H9 (cell line): Measurements from ENCODE around the gene NKX2-2. TPM values are rescaled to one million over a fixed set of nuclear protein-coding genes. Genes with fewer than 3 reads are reported as not detected.

ENCODE experiments used
- DNase-seq: peaks from one replicate; pipeline ENCODE4 v3.0.0-alpha.2; 2017
- H2AFZ ChIP-seq: one replicate; pipeline ENCODE4 v1.6.1; 2013; ENCODE audit warnings: mild to moderate bottlenecking, low read length, control low read depth, moderate library complexity
- H2AK5ac ChIP-seq: 2 replicates; pipeline ENCODE4 v1.6.1; 2013; ENCODE audit warnings: low read length, control low read depth, mixed read lengths; ENCODE audit not compliant: insufficient read length
- H2BK120ac ChIP-seq: one replicate; pipeline ENCODE4 v1.6.1; 2013; ENCODE audit warnings: low read depth, mild to moderate bottlenecking, low read length, control low read depth, inconsistent platforms; ENCODE audit not compliant: poor library complexity, severe bottlenecking
- H2BK12ac ChIP-seq: 2 replicates; pipeline ENCODE4 v1.6.1; 2013; ENCODE audit warnings: low read length, control low read depth, mixed read lengths, low read depth; ENCODE audit not compliant: insufficient read length
- H2BK15ac ChIP-seq: 2 replicates; pipeline ENCODE4 v1.6.1; 2013; ENCODE audit warnings: low read depth, low read length, control low read depth
- H2BK20ac ChIP-seq: one replicate; pipeline ENCODE4 v1.6.1; 2013; ENCODE audit warnings: low read depth, mild to moderate bottlenecking, low read length, control low read depth, inconsistent platforms; ENCODE audit not compliant: poor library complexity, severe bottlenecking
- H2BK5ac ChIP-seq: 2 replicates; pipeline ENCODE4 v1.6.1; 2013; ENCODE audit warnings: low read length, control low read depth, mixed read lengths; ENCODE audit not compliant: insufficient read length
- H3K14ac ChIP-seq: 2 replicates; pipeline ENCODE4 v1.6.1; 2013; ENCODE audit warnings: low read length, control low read depth; ENCODE audit not compliant: insufficient read depth
- H3K18ac ChIP-seq: 2 replicates; pipeline ENCODE4 v1.6.1; 2013; ENCODE audit warnings: low read depth, mild to moderate bottlenecking, mixed read lengths, low read length, control low read depth; ENCODE audit not compliant: insufficient read length
- H3K23ac ChIP-seq: 2 replicates; pipeline ENCODE4 v1.6.1; 2013; ENCODE audit warnings: low read length, control low read depth, mixed read lengths, low read depth; ENCODE audit not compliant: insufficient read length
- H3K23me2 ChIP-seq: 2 replicates; pipeline ENCODE4 v1.6.1; 2013; ENCODE audit warnings: low read depth, mild to moderate bottlenecking, mixed read lengths, low read length, control low read depth; ENCODE audit not compliant: insufficient read length, poor library complexity, severe bottlenecking
- H3K27ac ChIP-seq: 2 replicates; pipeline ENCODE4 v1.5.1; 2013; ENCODE audit warnings: low read length, control low read depth, mixed read lengths, low read depth; ENCODE audit not compliant: insufficient read length
- H3K27me3 ChIP-seq: 2 replicates; pipeline ENCODE4 v1.6.1; 2013; ENCODE audit warnings: low read length, control low read depth, inconsistent platforms; ENCODE audit not compliant: insufficient read depth
- H3K4ac ChIP-seq: 2 replicates; pipeline ENCODE4 v1.6.1; 2013; ENCODE audit warnings: low read depth, mild to moderate bottlenecking, control low read depth, inconsistent platforms, low read length, moderate library complexity
- H3K4me1 ChIP-seq: 2 replicates; pipeline ENCODE4 v1.6.1; 2013; ENCODE audit warnings: low read length, control low read depth, inconsistent platforms; ENCODE audit not compliant: insufficient read depth
- H3K4me2 ChIP-seq: 2 replicates; pipeline ENCODE4 v1.6.1; 2013; ENCODE audit warnings: low read length, control low read depth, mixed read lengths; ENCODE audit not compliant: insufficient read length, insufficient read depth
- H3K56ac ChIP-seq: 2 replicates; pipeline ENCODE4 v1.6.1; 2013; ENCODE audit warnings: low read depth, mild to moderate bottlenecking, mixed read lengths, low read length, control low read depth; ENCODE audit not compliant: insufficient read length
- H3K79me1 ChIP-seq: 2 replicates; pipeline ENCODE4 v1.6.1; 2013; ENCODE audit warnings: low read depth, mild to moderate bottlenecking, moderate library complexity, low read length, control low read depth, inconsistent platforms; ENCODE audit not compliant: insufficient read depth, poor library complexity, severe bottlenecking
- H3K79me2 ChIP-seq: 2 replicates; pipeline ENCODE4 v1.6.1; 2013; ENCODE audit warnings: low read length, control low read depth, inconsistent platforms; ENCODE audit not compliant: insufficient read depth
- H3K9ac ChIP-seq: 2 replicates; pipeline ENCODE4 v1.6.1; 2013; ENCODE audit warnings: low read length, control low read depth, mixed read lengths; ENCODE audit not compliant: insufficient read length; ENCODE audit errors: extremely low read depth
- H3K9me3 ChIP-seq: one replicate; pipeline ENCODE4 v1.6.1; 2013; ENCODE audit warnings: low read depth, low read length, inconsistent platforms; ENCODE audit not compliant: control insufficient read depth
- H3T11ph ChIP-seq: one replicate; pipeline ENCODE4 v1.6.1; 2013; ENCODE audit warnings: mild to moderate bottlenecking, low read length, control low read depth, inconsistent platforms
- H4K20me1 ChIP-seq: one replicate; pipeline ENCODE4 v1.6.1; 2013; ENCODE audit not compliant: control insufficient read depth, insufficient read length, insufficient read depth
- H4K5ac ChIP-seq: 2 replicates; pipeline ENCODE4 v1.6.1; 2013; ENCODE audit warnings: low read depth, mild to moderate bottlenecking, mixed read lengths, low read length, control low read depth; ENCODE audit not compliant: insufficient read length
- H4K8ac ChIP-seq: replicated peaks from 2 replicates; pipeline ENCODE4 v1.6.1; 2013; ENCODE audit warnings: low read length, control low read depth, mixed read lengths, low read depth; ENCODE audit not compliant: insufficient read length
- H4K91ac ChIP-seq: 2 replicates; pipeline ENCODE4 v1.6.1; 2013; ENCODE audit warnings: low read depth, mild to moderate bottlenecking, moderate library complexity, mixed read lengths, low read length, control low read depth; ENCODE audit not compliant: insufficient read length
- H3K27ac Mint-ChIP-seq, 3 experiments: 2 replicates in 2 of 3; 3 replicates in 1 of 3; pipeline ENCODE4 v1.8.0; 2020 to 2021; ENCODE audit warnings: mixed read lengths in 3 of 3, mild to moderate bottlenecking in 1 of 3, moderate library complexity in 1 of 3
- H3K27me3 Mint-ChIP-seq: 2 replicates; pipeline ENCODE4 v1.8.0; 2021; ENCODE audit warnings: low read depth, mild to moderate bottlenecking, moderate library complexity, mixed read lengths
- H3K36me3 Mint-ChIP-seq, 3 experiments: 2 replicates in 2 of 3; 3 replicates in 1 of 3; pipeline ENCODE4 v1.8.0; 2020 to 2021; ENCODE audit warnings: low read depth in 3 of 3, mixed read lengths in 3 of 3; ENCODE audit not compliant: insufficient read depth in 1 of 3
- H3K4me1 Mint-ChIP-seq, 2 experiments: 2 replicates each; pipeline ENCODE4 v1.8.0; 2020; ENCODE audit warnings: mixed read lengths in 2 of 2
- H3K4me3 Mint-ChIP-seq, 2 experiments: 2 replicates in 1 of 2; 3 replicates in 1 of 2; pipeline ENCODE4 v1.8.0; 2020 to 2021; ENCODE audit warnings: mild to moderate bottlenecking in 2 of 2, mixed read lengths in 2 of 2, moderate library complexity in 1 of 2
- H3K9me3 Mint-ChIP-seq, 2 experiments: 2 replicates in 1 of 2; 3 replicates in 1 of 2; pipeline ENCODE4 v1.8.0; 2020; ENCODE audit warnings: mild to moderate bottlenecking in 2 of 2, mixed read lengths in 2 of 2, moderate library complexity in 1 of 2
- WGBS: extraction: QIAGEN DNeasy Blood & Tissue Kit; methylation state at CpG from one replicate; pipeline ENCODE4 v1.1.7; 2013; ENCODE audit warnings: missing lambda C conversion rate, low lambda C conversion rate, mixed read lengths; ENCODE audit not compliant: insufficient read length; ENCODE audit errors: extremely low coverage; 5-methylcytosine and 5-hydroxymethylcytosine counted together
- total RNA-seq: library from RNA; stranded (reverse); gene quantifications from 2 replicates; pipeline ENCODE4 v1.2.1, GENCODE V29; 2021
- TF ChIP-seq, protein P1 (sequence below): fragments of 200-600 bp; sonication (generic); conservative IDR thresholded peaks from 3 replicates; pipeline ENCODE4 v1.8.0; 2021; ENCODE audit warnings: antibody characterized with exemption, mild to moderate bottlenecking

The NKX2-2 gene
- total RNA-seq, 1 experiment from 2014 or later = not detected

DNA sequence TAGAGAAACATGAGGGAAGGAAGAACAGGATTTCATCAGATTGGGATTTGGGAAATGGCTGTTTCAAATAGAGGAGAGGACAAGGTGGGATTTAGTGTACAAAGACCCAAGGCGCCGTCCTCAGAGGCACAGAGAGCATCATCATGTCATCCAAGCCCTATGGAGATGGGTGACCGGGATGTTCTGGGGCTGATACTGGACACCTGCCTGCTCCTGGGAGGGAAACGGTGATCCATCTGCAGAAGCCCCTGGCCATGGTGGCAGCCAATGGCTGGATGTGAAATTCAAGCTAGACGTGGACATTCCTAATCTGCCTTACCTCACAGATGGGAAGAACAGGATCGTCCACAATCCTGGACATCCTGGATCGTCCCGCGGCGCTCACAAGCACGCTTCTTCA, 12.7 kb downstream of the NKX2-2 start:
- Mint-ChIP-seq H3K36me3 (peaks cover 0 to 7% (median 4%) of the 10 kb centered on the region in 3 experiments; a peak in 4 of 7 replicates), H3K27me3 (peaks cover 64% of the 10 kb centered on the region), H3K4me1 (peaks cover 30 to 31% of the 10 kb centered on the region in 2 experiments), H3K9me3 (no peaks in the 10 kb centered on the region; a peak in 3 of 5 replicates), H3K27ac (no peak overlapping the region; a peak in 1 of 7 replicates), H3K4me3 (no peak overlapping the region)
- Histone ChIP-seq H2AK5ac (no peak overlapping the region), H2BK12ac (no peak overlapping the region), H3K27me3 (no peaks in the 10 kb centered on the region; the same call in 1 of the 2 replicates), H2BK5ac (no peak overlapping the region), H3K9me3 (no peaks in the 10 kb centered on the region), H4K20me1 (no peaks in the 10 kb centered on the region), H4K5ac (no peak overlapping the region), H3K56ac (no peak overlapping the region), H3T11ph (no peak overlapping the region), H3K79me1 (no peaks in the 10 kb centered on the region), H3K79me2 (no peaks in the 10 kb centered on the region), H3K14ac (no peak overlapping the region), H3K27ac (no peak overlapping the region), H2BK15ac (no peak overlapping the region), H3K9ac (no peak overlapping the region), H3K23me2 (peaks cover 9% of the 10 kb centered on the region), H3K18ac (no peak overlapping the region), H2AFZ (no peak overlapping the region), H3K4me2 (no peak overlapping the region), H2BK120ac (no peak overlapping the region), H4K91ac (no peak overlapping the region), H3K23ac (no peak overlapping the region), H3K4me1 (no peaks in the 10 kb centered on the region; the same call in none of the 2 replicates), H4K8ac (no peak overlapping the region), H2BK20ac (no peak overlapping the region), H3K4ac (no peak overlapping the region)
- TF ChIP-seq, protein P1, sequence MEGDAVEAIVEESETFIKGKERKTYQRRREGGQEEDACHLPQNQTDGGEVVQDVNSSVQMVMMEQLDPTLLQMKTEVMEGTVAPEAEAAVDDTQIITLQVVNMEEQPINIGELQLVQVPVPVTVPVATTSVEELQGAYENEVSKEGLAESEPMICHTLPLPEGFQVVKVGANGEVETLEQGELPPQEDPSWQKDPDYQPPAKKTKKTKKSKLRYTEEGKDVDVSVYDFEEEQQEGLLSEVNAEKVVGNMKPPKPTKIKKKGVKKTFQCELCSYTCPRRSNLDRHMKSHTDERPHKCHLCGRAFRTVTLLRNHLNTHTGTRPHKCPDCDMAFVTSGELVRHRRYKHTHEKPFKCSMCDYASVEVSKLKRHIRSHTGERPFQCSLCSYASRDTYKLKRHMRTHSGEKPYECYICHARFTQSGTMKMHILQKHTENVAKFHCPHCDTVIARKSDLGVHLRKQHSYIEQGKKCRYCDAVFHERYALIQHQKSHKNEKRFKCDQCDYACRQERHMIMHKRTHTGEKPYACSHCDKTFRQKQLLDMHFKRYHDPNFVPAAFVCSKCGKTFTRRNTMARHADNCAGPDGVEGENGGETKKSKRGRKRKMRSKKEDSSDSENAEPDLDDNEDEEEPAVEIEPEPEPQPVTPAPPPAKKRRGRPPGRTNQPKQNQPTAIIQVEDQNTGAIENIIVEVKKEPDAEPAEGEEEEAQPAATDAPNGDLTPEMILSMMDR = no peak
- DNase-seq = no peak
- no CpG with 5 or more reads among the region's 11 CpGs for WGBS
